OCI-LY7 (cell line): Measurements from ENCODE around the gene NFIX.

Experiments
- CTCF ChIP-seq: fragments of 200-600 bp; sonication (generic); conservative IDR thresholded peaks from 2 replicates; pipeline ENCODE4 v1.5.1; 2014; ENCODE audit warnings: mild to moderate bottlenecking, antibody characterized with exemption, low read length, moderate library complexity, mixed read lengths
- EZH2phosphoT487 ChIP-seq: fragments of 200-600 bp; sonication (generic); IDR thresholded peaks from 2 replicates; pipeline ENCODE4 v1.6.1; 2018; ENCODE audit warnings: low read depth, borderline replicate concordance, mild to moderate bottlenecking, mixed run types, antibody characterized with exemption, low read length, moderate library complexity, mixed read lengths

- TF ChIP-seq CTCF: no peak
- no peak for TF ChIP-seq EZH2phosphoT487
Measured at GRCh38 chr19:13137290-13137794, 142.1 kb downstream of the NFIX start.
